OCI-LY1 (cell line): ENCODE measurements around the gene TMEM9.

Experiments
- EZH2 ChIP-seq: fragments of 200-600 bp; sonication (generic), shearing (Covaris generic); IDR thresholded peaks from 2 replicates; pipeline ENCODE4 v1.8.0; 2017; ENCODE audit warnings: borderline replicate concordance, mixed run types, mild to moderate bottlenecking, antibody characterized with exemption, low read length, moderate library complexity, mixed read lengths
- TF ChIP-seq, protein P1 (sequence below): fragments of 200-600 bp; sonication (generic), shearing (Covaris generic); IDR thresholded peaks from 2 replicates; pipeline ENCODE4 v1.5.1; 2017; ENCODE audit warnings: mild to moderate bottlenecking, antibody characterized with exemption, low read length, moderate library complexity, mixed read lengths

DNA sequence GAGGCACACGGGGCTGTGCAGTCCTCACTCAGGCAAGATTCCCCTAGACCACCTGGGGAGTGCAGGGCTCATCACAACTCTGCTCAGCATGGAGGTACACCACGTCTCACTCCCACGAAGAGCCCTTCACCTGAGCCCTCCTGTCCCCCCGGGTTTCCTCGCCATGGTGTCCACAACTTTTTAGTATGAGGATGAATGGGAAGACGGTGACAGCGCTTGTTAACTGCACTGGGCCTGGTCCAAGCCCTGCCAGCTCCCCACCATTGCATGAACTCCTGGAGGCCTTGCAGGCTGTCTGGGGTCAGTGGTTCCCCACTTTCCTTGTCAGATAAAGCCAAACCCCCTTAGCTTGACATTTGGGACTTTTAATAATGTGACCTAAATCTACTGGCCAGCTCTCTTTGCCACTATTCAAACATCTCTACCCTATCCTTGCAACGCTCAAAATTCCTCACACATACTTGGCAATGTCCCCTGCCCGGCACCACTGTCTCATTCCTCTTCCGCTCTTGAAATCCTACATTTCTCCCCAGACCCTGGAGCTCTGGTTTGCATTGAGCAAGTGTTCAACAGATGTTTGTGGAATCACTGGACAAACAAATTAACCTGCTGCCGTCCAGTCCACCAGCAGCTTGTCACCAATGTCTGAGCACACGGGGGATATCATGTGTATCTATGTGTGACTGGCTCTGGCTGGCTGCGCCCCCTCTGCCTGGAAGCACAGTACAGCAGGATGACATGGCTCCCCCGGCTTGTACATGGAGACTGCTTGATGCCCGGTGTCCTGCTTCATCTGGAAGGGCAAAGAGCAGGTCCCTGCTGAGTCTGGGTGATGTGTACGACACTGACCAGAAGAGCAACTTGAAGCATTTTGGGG is 11.2 kb downstream of the TMEM9 start:
- TF ChIP-seq, protein P1, sequence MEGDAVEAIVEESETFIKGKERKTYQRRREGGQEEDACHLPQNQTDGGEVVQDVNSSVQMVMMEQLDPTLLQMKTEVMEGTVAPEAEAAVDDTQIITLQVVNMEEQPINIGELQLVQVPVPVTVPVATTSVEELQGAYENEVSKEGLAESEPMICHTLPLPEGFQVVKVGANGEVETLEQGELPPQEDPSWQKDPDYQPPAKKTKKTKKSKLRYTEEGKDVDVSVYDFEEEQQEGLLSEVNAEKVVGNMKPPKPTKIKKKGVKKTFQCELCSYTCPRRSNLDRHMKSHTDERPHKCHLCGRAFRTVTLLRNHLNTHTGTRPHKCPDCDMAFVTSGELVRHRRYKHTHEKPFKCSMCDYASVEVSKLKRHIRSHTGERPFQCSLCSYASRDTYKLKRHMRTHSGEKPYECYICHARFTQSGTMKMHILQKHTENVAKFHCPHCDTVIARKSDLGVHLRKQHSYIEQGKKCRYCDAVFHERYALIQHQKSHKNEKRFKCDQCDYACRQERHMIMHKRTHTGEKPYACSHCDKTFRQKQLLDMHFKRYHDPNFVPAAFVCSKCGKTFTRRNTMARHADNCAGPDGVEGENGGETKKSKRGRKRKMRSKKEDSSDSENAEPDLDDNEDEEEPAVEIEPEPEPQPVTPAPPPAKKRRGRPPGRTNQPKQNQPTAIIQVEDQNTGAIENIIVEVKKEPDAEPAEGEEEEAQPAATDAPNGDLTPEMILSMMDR: no peak
- no peak for TF ChIP-seq EZH2
